Heart right ventricle (tissue), 16 donors: ENCODE measurements around the gene CCRL2. TPM values are rescaled to one million over a fixed set of nuclear protein-coding genes. Genes with fewer than 3 reads are reported as not detected.
"Not testable (repeated sequence)": the region's sequence is repeated elsewhere in the genome, so short reads cannot be mapped to it uniquely, and the experiment has no call there.

Experiments
- ATAC-seq, 8 donors: fragments of 200-7000 bp; cut with Tn5 transposase; one replicate each; pipeline ENCODE4 v1.9.1; 2020; ENCODE audit warnings: mild to moderate bottlenecking in 8 of 8, moderate library complexity in 8 of 8, moderate number of reproducible peaks in 1 of 8
- DNase-seq, 2 donors: peaks; one replicate each; pipeline ENCODE4 v3.0.0-alpha.2; 2020
- H3K27ac ChIP-seq, 10 donors: fragments of 200-600 bp; sonication (generic) in 2 of 10; one replicate each; pipeline versions ENCODE4 v1.5.0 to v1.8.0; 2020 to 2022; ENCODE audit warnings: mild to moderate bottlenecking in 3 of 10
- H3K27me3 ChIP-seq, 7 donors: fragments of 200-600 bp; one replicate each; pipeline ENCODE4 v1.8.0; 2021 to 2022; ENCODE audit warnings: mild to moderate bottlenecking in 2 of 7
- H3K36me3 ChIP-seq, 9 donors: fragments of 200-600 bp; sonication (generic) in 1 of 9; one replicate each; pipeline versions ENCODE4 v1.5.0 to v1.8.0; 2020 to 2022; ENCODE audit warnings: mild to moderate bottlenecking in 2 of 9
- H3K4me1 ChIP-seq, 9 donors: fragments of 200-600 bp; sonication (generic) in 1 of 9; one replicate each; pipeline versions ENCODE4 v1.5.0 to v1.8.0; 2020 to 2022; ENCODE audit warnings: mild to moderate bottlenecking in 4 of 9
- H3K4me3 ChIP-seq, 10 donors: fragments of 200-600 bp; sonication (generic) in 2 of 10; one replicate each; pipeline versions ENCODE4 v1.5.0 to v1.8.0; 2020 to 2022; ENCODE audit warnings: mild to moderate bottlenecking in 7 of 10, moderate library complexity in 2 of 10
- H3K9me3 ChIP-seq, 11 donors: fragments of 200-600 bp in 10 of 11; sonication (generic) in 2 of 11; one replicate each; pipeline versions ENCODE4 v1.5.0 to v1.8.0; 2013 to 2022; ENCODE audit warnings: mild to moderate bottlenecking in 2 of 11, control low read depth in 1 of 11, moderate library complexity in 1 of 11
- WGBS, 2 donors: extraction: QIAGEN DNeasy Blood & Tissue Kit; methylation state at CpG; one replicate each; pipeline ENCODE4 v1.1.7; 2013; ENCODE audit warnings: inconsistent platforms in 1 of 2; 5-methylcytosine and 5-hydroxymethylcytosine counted together
- intact Hi-C, 10 donors: fragments of 100-400 bp; cut with DNase I; formaldehyde crosslinking; loops; one replicate each; pipeline versions ENCODE4 v1.11.1 to v1.14.2; 2022
- polyA plus RNA-seq, 2 donors: library from polyadenylated mRNA; stranded (reverse); fragments of 200-250 nt; gene quantifications; one replicate each; pipeline ENCODE4 v1.2.3, GENCODE V29; 2013
- total RNA-seq, 10 donors: library from RNA; stranded (reverse); fragmentation: NEBNext Ultra II Directional in 3 of 10; extraction: Animal tissue kit (Norgen Biotek cat#: 25700) in 3 of 10; gene quantifications; one replicate each; pipeline versions ENCODE4 v1.2.1 to v1.2.4, GENCODE V29; 2021 to 2023
- TF ChIP-seq, protein P1 (sequence below), 9 donors: fragments of 200-600 bp; sonication (generic) in 2 of 9; IDR thresholded peaks; one replicate each; pipeline versions ENCODE4 v1.5.0 to v1.8.0; 2021 to 2022; ENCODE audit warnings: antibody characterized with exemption in 9 of 9, mild to moderate bottlenecking in 5 of 9, moderate library complexity in 1 of 9
- donor health status: Arrhythmogenic right ventricular cardiomyopathy.
- donor health status: ischemic (EF 13 %, LVEDD 7.1; RV severe dilation, severe dysfunction).
- donor health status: healthy with polysubstance abuse.
- donor health status: DM: no; HTN: yes; CAD: no.
- donor health status: DM: no; HTN: no; CAD: no.
- donor health status: ischemic (EF 25% LVEDD 6.9; RV normal size, moderate dysfunction).
- donor health status: ischemic (EF 25% LVEDD 5.7; RV mildly dilated, moderate dysfunction).
- donor health status: healthy.
- donor health status: DM: yes; HTN: yes; CAD: no.
- donor health status: Ischemic cardiomyopathy.
- donor health status: ischemic (EF 35%, LVEDD 5.7; RV mildly dilated, moderate dysfunction).
- donor health status: nonischemic (EF 11% LVEDD 7.7; RV severe dilation, severe dysfunction).
- donor health status: DM: yes; HTN: yes; CAD: no.
- donor health status: PGD.
- donor health status: ischemic (EF 29% LVEDD 5.4; RV normal size, mild dysfunction).
- donor health status: nonischemic (EF 23%, LVEDD 6.1; RV moderate dilation, normal function).

Gene CCRL2
- total and polyA plus RNA-seq, 12 donors: 1.0 to 5.4 (median 1.7) TPM

DNA sequence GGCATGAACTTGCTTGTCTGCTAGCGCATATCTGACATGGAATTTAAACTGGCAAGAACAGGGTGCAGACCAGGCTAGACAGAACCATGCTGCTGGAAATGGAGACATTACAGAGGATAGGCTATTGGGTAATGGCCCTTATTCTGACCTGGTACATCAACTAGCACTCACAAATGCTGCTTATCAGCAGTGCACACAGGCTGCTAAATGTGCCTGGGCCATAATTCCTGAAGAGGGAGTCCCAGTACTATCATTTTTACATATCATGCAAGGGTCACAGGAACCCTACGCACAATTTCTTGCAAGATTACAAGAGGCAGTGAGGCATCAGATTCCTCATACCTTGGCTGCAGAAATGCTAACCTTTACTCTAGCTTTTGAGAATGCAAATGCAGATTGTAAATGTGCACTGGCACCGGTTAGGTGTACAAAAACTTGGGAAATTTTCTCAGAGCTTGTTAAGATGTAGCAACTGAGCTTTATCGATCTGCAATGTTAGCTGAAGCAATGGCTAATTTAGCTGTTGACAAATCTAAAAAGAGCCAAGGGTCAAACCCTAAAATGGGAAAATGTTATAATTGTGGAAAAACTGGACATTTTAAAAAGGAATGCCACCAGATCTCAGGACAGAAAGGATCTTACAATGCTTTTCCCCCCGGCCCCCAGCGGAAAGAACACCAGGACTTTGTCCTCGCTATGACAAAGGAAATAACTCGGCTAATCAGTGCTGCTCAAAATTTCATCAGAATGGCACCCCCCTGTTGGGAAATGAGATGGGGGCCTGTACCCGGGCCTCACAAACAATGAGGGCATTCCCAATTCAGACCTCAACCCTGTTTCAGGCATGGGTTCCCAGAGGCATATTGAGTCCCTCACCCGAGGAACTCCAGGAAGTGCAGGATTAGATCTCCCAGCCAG is 21.1 kb downstream of the CCRL2 start:
- WGBS, 2 donors: 74 to 76% methylated on average over 10 of the region's 10 CpGs
- intact Hi-C loops: loop anchor here in 3 of 10 donors (5.0 to 10.0 kb wide), 3 partner anchors 143 to 153 kb away; no protein-coding TSS in a partner anchor
- H3K4me3 ChIP-seq: no peak overlapping the region
- peaks cover 0 to 22% (median 8%) of the 10 kb centered on the region in 11 donors for H3K9me3 ChIP-seq
- TF ChIP-seq, protein P1, sequence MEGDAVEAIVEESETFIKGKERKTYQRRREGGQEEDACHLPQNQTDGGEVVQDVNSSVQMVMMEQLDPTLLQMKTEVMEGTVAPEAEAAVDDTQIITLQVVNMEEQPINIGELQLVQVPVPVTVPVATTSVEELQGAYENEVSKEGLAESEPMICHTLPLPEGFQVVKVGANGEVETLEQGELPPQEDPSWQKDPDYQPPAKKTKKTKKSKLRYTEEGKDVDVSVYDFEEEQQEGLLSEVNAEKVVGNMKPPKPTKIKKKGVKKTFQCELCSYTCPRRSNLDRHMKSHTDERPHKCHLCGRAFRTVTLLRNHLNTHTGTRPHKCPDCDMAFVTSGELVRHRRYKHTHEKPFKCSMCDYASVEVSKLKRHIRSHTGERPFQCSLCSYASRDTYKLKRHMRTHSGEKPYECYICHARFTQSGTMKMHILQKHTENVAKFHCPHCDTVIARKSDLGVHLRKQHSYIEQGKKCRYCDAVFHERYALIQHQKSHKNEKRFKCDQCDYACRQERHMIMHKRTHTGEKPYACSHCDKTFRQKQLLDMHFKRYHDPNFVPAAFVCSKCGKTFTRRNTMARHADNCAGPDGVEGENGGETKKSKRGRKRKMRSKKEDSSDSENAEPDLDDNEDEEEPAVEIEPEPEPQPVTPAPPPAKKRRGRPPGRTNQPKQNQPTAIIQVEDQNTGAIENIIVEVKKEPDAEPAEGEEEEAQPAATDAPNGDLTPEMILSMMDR (IDR thresholded peaks at IDR 0.05): peak in 2 of 9 donors; percentile 30 to 37
- no peaks in the 10 kb centered on the region for H3K27me3 ChIP-seq
- peaks cover 0 to 9% (median 0%) of the 10 kb centered on the region in 9 donors for H3K36me3 ChIP-seq
- H3K27ac ChIP-seq: peak overlapping the region in 7 of 10 donors; percentile 5 to 59 (median 31)
- H3K4me1 ChIP-seq: peaks cover 0 to 7% (median 0%) of the 10 kb centered on the region in 9 donors
- peak in 1 of 2 donors; percentile 29 for DNase-seq
- peak; percentile 90 to 100 (median 94) for ATAC-seq

DNA sequence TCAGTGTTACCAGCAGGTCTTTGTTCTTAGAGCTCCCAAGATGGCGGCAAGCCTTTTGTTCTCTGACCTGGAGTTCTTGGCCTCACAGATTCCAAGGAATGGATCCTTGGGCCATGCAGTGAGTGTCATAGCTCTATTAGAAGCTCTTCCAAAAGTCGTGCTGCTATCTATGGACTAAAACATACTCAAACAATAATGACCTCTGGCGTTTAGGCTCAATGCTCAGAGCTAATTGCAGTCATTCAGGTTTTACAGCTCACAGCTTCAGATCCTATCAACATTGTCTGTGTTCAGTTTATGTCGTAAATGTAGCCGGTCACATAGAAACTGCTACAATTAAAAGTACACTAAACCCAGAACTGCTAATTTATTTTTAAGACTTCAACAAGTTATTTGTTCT is 22.2 kb downstream of the CCRL2 start:
- intact Hi-C loops: loop anchor here in 3 of 10 donors (5.0 to 10.0 kb wide), 3 partner anchors 144 to 154 kb away; no protein-coding TSS in a partner anchor
- no peak overlapping the region for H3K27ac ChIP-seq
- H3K4me3 ChIP-seq: no peak overlapping the region
- TF ChIP-seq, protein P1 (IDR thresholded peaks at IDR 0.05): no peak
- 82 to 85% methylated on average over 5 of the region's 5 CpGs for WGBS, 2 donors
- ATAC-seq: no peak
- peaks cover 0 to 7% (median 0%) of the 10 kb centered on the region in 9 donors for H3K4me1 ChIP-seq
- DNase-seq: no peak
- no peaks in the 10 kb centered on the region for H3K27me3 ChIP-seq
- peaks cover 0 to 17% (median 0%) of the 10 kb centered on the region in 9 donors for H3K36me3 ChIP-seq
- H3K9me3 ChIP-seq: peaks cover 0 to 22% (median 8%) of the 10 kb centered on the region in 11 donors

DNA sequence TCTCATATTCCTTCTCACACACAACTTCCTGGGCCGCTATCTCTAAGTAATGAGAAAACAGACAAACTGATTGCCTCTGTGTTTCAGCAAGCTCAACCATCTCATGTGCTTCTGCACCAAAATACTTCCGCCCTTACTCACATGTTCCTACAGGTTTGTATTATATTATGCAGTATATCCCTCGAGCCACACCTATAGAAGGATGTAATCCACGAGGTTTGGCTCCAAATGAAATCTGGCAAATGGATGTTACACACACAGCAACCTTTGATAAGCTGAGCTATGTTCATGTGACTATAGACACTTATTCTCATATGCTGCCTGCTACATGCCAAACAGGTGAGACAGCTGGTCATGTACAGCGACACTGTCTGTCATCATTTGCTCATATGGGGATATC is 22.6 kb downstream of the CCRL2 start:
- TF ChIP-seq, protein P1 (IDR thresholded peaks at IDR 0.05): no peak
- intact Hi-C loops: loop anchor here in 4 of 10 donors (5.0 to 10.0 kb wide), 3 partner anchors 145 to 155 kb away; no protein-coding TSS in a partner anchor
- DNase-seq: no peak
- H3K27me3 ChIP-seq: no peaks in the 10 kb centered on the region
- WGBS, 2 donors: 78 to 85% methylated on average over 5 of the region's 5 CpGs
- H3K9me3 ChIP-seq: peaks cover 0 to 22% (median 8%) of the 10 kb centered on the region in 11 donors
- peaks cover 0 to 7% (median 0%) of the 10 kb centered on the region in 9 donors for H3K4me1 ChIP-seq
- ATAC-seq: no peak
- no peak overlapping the region for H3K27ac ChIP-seq
- no peak overlapping the region for H3K4me3 ChIP-seq
- peaks cover 0 to 20% (median 0%) of the 10 kb centered on the region in 9 donors for H3K36me3 ChIP-seq

DNA sequence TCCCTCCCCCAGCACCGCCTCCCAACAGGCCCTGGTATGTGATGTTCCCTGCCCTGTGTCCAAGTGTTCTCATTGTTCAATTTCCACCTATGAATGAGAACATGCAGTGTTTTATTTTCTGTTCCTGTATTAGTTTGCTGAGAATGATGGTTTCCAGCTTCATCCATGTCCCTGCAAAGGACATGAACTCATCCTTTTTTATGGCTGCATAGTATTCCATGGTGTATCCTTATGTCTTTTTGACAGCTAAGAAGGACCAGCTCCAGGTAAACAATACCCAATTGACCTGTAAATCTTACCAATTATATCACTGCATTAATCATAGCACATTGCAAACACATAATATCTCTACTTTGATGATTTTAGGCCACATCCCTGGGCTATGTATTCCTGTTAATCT is 23.8 kb downstream of the CCRL2 start:
- not testable (repeated sequence) for DNase-seq, ATAC-seq, H3K27me3 ChIP-seq, H3K4me3 ChIP-seq, H3K27ac ChIP-seq, H3K4me1 ChIP-seq
- peaks cover 0 to 22% (median 8%) of the 10 kb centered on the region in 11 donors for H3K9me3 ChIP-seq
- 95 to 100% methylated on average over 1 of the region's 1 CpG for WGBS, 2 donors
- H3K36me3 ChIP-seq: peaks cover 0 to 32% (median 0%) of the 10 kb centered on the region in 9 donors
- intact Hi-C loops: loop anchor here in 1 of 10 donors (10.0 kb wide), 1 partner anchor 146 kb away; no protein-coding TSS in a partner anchor

DNA sequence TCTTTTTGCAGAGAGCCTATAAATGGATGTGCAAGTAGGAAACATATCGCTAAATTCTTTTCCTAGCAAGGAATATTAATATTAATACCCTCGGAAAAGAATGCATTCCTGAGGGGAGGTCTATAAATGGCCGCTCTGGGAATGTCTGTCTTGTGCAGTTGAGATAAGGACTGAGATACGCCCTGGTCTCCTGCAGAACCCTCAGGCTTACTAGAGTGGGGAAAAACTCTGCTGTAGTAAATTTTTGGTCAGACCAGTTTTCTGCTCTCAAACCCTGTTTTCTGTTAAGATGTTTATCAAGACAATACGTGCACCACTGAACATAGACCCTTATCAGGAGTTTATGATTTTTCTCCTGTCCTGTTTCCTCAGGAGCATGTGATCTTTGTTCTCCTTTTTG is 24.8 kb downstream of the CCRL2 start:
- not testable (repeated sequence) for H3K4me3 ChIP-seq, ATAC-seq, H3K27ac ChIP-seq, H3K27me3 ChIP-seq, H3K4me1 ChIP-seq, DNase-seq
- H3K36me3 ChIP-seq: peaks cover 0 to 42% (median 0%) of the 10 kb centered on the region in 9 donors
- intact Hi-C loops: loop anchor here in 1 of 10 donors (10.0 kb wide), 1 partner anchor 147 kb away; no protein-coding TSS in a partner anchor
- peaks cover 0 to 22% (median 8%) of the 10 kb centered on the region in 11 donors for H3K9me3 ChIP-seq
- 87 to 88% methylated on average over 5 of the region's 5 CpGs for WGBS, 2 donors

DNA sequence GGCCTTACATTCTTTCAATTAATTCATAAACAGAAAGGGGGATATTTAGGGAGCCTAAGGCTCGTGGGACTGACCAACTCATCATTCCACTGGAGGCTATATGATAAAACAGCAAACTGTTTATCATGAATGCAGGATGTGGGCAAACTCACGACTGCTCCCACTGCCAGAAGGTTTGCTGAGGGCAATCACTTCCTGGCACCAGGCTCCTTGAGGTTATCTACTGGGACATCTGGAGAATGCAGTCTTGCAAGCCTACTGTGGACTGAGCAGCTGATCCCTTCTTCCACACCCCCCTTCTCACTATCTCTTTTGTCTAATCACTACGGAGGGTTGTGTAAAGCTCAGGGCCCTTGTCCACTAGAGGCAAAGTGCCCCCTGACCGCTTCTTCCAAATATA is 26.1 kb downstream of the CCRL2 start:
- H3K4me1 ChIP-seq, H3K27me3 ChIP-seq, H3K4me3 ChIP-seq, H3K27ac ChIP-seq, ATAC-seq, DNase-seq: not testable (repeated sequence)
- H3K9me3 ChIP-seq: peaks cover 0 to 22% (median 8%) of the 10 kb centered on the region in 11 donors
- peaks cover 0 to 51% (median 0%) of the 10 kb centered on the region in 9 donors for H3K36me3 ChIP-seq
- intact Hi-C loops: loop anchor here in 1 of 10 donors (10.0 kb wide), 1 partner anchor 148 kb away; no protein-coding TSS in a partner anchor
- WGBS, 2 donors: 69 to 78% methylated on average over 4 of the region's 4 CpGs
